HG03039 (cell line): ENCODE results near the gene BEST3.

Experiments used
- ATAC-seq: cut with Tn5 transposase; IDR thresholded peaks from one replicate; pipeline ENCODE4 v1.9.1; 2021; ENCODE audit warnings: mild to moderate bottlenecking, moderate library complexity; ENCODE audit not compliant: unreplicated experiment

BEST3 gene

DNA sequence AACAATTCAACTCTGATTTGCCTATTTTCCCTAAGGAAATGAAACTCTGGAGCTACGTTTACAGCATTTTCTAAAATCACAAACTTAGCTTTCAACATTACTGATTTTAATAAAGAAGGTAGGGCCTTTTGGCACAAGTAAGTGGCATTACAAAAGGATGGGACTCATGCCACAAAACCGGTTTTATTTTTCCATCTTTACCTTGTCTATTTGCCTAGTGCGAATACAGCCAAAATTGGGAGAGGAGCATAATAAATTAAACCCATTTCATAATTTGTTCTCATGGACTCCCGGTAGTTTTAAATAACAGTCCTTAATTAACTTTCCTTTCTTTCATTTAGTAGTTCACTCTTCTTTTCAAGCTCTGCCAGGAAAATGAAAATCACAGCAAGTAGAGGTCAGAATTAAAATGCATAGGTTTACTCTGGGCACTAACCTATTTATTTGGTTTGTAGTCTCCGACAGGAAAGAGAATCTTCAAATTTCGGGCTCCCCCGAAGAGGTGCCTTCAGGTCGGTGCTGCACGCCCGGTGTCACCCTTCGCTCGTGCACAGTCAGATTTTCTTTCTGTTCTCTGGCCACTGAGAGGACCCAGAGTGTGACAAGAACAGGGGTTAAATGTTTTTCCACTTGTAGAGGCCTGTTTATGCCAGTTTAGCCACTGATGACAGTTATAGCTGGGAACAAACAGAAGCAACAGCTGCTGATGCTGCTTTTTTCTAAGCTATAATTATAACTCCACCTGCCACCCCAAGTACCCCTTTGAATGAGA is at the start of gene BEST3:
TSS of gene BEST3 (minus strand) at position 535 of the 772 bp plus-strand sequence. CDS start 1,505 bp downstream, outside the sequence.
- ATAC-seq, result no peak

DNA sequence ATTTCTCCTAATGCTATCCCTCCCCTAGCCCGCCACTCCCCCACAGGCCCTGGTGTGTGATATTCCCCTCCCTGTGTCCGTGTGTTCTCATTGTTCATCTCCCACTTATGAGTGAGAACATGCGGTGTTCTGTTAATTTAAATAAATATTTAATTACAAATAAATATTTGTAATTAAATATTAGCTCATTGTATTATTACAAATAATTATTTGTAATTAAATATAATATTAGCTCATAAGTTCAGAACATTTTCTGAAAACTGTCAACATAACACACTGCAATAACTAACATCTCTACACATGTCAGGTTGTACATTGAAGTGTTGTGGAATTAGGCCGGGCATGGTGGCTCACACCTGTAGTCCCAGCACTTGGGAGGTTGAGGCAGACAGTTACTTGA is 45.0 kb upstream of the BEST3 start:
- no peak for ATAC-seq

DNA sequence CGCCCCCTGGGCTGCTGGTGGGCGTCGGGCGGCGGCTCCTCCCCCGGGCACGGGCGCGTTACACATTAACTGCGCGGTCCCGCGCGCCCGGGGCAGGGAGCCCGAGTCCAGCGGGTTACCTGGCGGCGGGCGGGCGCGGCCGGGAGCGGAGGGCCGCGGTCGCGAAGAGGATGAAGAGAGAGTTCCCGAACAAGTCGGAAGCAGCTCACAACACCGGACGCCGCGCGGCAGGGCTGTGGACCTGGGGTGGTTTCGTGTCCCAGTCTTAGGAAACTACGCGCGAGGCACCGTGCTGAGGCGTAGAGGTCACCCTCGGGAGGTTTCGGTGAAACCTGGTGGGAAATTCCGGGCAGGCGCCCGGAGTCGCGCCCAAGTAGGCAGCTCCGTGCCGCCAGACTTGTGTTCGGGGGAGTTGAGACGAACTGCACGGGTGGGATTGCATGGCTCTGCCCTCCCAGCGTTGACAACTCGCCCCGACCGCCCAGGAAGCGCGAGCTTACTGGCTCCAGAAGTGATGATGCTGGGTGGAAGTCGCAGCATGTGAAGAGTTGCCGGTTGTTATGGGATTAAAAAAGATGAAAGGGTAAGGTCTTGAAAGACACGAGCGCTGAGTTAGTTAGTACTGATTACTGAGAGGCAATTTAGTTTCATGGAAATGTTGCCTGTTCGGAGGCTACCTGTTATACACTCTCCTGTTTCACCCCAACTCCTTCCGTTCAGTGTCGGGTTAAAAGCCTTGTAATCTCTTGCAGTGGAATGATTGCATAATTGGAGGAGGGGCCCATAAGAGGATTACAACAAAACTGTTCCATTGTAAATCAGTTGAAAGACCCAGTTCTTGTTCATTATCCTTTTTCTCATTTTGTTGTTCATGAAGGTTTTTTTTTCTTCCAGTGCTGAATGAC is 40.4 kb upstream of the BEST3 start:
- ATAC-seq, result peak; percentile 32

DNA sequence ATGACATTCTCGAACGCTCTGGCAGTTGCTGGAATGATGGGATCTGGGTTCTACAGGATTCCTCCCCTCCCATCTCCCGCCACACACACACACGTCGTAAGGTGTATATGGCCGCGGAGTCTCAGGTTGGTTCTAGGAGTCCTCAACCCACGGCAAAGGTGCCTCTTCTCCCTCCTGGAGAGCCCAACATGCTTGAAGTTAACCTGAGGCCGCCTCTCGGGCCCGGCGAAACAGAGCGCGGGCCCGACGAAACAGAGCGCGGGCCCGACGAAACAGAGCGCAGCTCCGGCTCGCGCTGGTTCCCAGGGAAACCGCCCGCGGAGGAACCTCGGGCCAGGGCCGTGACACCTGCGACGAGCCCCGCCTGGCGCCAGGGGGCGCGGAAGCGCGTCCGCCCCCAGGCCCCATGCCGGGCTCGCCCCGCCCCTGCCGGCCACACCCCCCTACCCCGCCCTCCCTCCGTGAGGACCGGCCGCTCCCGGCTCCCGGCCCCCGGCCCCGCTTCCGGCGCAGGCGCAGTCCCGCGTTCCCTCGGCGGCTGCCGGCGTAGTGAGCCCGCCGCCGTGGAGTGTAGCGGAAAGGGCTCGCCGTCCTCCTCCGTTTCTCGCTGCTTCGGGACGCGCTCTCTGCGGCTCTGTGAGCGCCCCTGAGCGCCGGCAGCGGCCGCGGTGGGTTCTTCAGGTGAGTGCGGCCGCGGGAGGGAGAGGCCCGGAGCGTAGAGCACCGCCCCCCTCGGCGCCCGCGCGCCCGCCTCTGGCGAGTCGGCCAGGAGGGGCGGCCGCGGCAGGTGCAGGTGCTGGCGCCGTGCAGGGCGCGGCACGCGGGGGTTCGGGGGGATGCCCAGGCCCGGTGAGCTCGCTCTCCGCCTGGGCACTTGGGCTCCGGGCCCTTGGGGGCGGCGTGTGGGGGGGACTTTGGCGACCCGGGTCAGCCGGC is 39.5 kb upstream of the BEST3 start, which contains the start of gene RAB3IP:
TSS of gene RAB3IP (plus strand) at position 510 of the 936 bp plus-strand sequence. CDS start 16,549 bp downstream, outside the sequence.
- ATAC-seq, result peak; percentile 89

DNA sequence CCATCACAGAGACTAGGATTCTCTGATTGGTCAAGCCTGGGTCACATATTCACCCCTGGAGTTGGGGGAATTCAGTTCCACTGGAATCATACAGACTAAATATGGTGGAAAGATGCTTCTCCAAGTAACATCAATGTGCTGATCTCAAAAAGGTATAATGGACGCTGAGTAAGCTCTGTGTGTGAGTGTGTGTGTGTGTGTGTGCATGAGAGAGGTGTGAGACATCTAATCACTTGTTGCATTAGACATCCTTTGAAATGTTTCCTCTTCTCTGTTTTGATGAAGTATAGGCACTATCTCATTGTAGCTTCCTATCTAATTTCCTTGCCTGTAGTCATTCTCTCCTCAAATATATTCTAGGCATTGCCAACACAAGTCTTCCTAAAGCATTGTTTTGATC is 34.5 kb upstream of the BEST3 start:
- ATAC-seq, result no peak

DNA sequence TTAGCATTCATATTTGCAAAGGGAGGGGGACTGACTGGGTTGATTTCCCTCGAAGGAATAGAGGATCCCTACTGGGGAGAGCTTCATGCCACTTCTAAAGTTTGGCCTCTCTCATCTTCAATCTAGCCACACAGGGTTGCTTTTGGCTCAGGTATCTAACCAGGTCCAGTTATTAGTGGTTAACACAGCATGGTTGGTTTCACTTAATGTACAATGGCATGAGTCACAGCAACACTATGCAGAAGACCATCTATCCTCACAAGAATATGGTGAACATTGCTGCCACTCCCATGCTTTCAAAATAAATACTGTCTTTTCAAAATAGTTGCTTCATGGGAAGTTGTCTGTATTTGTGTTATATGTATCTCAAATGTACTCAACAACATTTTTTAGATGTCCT is 33.0 kb upstream of the BEST3 start:
- ATAC-seq, result no peak

DNA sequence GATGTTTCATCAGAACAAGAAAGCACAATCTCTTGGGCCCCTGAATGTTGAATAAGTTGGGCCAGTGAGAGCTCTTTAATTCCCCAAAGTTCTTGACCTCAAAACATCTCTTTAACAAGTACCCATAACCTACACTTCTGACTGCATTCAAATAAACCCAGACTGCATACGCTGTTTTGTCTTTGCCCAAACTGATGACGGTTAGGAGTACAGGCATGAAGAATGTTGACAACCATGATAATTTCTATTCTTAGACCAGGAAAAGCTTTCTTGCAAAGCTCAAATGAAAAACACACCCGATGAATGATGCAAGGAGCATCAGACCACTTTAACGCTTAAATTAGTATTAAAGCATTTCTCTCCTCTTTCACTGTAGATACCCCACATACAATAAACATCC is 27.8 kb upstream of the BEST3 start:
- ATAC-seq, result no peak

DNA sequence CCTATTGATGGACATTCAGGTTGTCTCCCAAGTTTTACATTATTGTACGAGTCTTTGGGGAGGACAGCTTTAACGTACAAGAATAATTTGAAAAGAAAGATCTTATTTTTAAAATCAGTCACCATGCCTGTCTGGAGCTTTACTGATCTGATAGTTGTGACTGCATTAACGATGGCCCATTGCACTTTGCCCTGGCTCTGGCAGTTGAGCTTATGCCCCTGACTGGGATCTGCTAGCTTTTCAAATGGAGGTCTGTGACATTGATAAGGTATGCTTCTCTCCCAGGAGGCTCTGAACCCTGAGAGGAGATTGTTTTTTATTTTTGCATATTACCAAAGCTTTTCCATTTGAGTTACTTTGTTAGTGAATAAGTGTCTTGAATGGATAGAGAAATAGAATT is 21.6 kb upstream of the BEST3 start:
- no peak for ATAC-seq

DNA sequence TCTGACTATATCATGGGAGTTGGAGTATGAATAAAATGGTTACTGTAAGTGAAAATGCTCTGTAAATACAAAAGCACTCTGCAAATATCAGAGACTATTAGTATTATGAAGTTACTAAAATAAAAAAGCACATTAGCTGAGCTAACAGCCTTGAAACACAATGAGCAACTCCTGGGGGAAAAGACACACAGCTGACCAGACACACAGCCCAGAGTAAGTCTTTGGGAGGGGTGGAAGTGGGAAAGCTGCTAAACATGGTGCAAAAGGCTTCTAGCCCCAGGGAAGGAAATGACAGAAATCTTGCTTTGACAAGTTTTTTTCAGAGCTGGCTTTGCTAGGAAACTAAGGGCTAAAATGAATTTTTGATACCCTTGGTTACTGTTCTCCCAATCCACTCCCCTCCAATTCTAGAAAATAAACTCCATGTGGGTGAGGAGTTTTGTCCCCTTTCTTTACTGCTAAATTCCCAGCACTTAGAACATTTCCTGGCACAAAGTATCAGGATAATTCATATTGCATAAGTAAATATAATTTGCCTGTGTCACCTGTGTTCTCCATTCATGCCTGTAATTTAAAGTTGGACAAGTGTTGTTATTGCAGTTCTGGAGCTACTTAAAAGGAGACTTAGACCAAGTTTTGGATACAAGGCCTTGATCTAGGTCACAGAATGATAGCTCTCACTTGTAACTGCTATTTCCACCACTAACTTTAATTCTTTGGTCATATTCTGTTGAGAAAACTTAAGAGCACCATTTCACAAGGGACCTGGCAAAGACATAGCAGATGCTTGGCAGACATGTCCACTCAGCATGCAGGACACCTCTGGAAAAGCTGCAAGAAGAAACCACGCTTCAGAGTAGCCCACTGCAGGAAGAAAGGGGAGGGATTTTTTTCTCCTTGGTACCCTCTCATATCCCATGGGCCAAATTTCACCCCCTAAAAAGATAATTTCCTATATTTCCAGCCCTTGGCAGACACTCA is 20.5 kb upstream of the BEST3 start:
- no peak for ATAC-seq

DNA sequence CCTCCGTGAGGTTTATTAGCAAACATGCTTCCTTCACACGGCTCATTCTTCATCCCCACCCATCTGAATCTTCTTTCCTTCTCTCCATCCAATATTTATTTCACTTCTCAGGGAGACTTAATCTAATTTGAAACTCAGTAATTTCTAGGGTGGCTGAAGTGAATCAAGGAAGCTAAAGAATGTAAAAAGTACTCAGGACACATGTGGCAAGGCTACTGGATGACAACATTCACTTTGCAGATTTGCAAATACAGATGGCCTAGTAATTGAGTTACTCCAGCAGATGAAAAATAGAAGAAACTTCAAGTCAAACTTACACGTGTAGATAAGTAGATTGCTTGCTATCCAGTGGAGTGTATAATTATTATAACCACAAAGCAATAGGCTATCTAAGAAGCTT is 15.4 kb upstream of the BEST3 start:
- no peak for ATAC-seq

DNA sequence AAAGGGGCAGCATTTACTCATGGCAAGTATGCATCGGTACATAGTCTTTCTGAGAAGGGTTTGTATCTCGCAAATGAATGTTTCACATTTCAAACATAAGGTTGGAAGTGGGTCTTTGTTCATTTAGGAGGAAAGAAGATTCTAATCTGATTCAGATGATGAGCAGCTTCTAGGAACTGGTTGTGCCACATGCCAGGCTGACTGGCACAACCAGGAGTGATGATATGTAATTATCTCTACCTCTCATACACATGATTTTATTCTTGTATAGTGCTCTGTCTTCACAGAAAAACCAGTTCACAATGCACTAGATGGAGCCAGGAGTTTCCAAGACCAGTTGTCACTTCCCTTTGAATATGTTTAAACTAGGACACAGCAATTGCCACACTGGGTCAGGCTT is 13.7 kb upstream of the BEST3 start:
- ATAC-seq, result no peak

DNA sequence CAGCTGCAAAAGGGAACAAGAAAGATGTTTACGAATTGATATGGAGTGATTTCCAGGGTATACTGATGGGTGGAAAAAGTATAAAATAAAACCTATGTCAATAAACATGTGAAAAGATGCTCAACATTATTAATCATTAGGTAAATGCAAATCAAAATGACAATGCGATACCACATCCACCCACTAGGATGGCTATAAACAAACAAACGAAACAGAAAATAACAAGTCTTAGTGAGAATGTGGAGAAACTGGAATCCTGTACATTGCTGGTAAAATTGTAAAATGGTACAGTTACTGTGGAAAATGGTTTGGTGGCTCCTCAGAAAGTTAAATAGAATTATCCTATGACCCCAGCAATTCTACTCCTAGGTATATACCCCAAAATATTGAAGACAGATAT is 9.5 kb upstream of the BEST3 start:
- ATAC-seq, result no peak

DNA sequence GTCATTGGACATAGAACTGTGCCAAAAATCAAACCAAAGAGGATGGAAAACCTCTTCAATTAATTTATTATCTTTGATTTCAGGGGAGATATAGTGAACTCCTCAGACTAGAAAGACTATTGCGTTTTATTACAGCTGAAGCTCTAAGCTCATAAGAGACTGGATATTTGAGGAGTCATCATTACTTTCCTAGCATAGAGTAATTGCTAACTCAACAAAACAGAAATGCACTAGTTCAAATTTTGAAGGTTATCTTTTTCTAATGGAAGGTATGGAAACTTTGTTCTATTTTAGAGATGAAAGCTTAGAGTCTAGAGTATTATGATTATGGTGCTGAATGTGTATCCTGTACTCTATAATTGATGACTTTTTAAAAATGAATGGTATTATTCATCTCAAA is 5.3 kb upstream of the BEST3 start:
- no peak for ATAC-seq

DNA sequence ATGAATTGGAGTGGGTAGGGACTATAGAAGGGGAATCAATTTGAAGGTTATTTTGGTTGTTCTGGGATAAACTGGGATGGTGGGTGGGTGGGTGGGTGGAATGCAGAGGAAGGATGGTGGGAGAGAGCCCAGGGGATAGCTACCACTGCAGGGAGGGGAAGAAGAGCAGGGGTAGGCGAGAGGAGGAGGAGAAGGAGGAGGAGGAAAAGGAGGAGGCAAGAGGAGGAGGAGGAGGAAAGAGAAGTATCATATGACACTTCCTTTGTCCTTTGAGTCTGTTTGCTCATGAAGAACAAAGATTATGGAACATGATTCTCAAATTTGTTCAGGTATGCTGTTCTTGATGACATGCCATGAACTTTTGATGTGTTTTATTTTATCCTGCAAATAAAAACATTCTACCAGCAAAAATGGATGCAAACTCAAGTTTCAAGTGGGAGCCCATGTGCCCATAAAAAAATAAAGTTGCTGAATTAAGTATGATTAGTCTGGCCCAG is 4.1 kb upstream of the BEST3 start:
- no peak for ATAC-seq

DNA sequence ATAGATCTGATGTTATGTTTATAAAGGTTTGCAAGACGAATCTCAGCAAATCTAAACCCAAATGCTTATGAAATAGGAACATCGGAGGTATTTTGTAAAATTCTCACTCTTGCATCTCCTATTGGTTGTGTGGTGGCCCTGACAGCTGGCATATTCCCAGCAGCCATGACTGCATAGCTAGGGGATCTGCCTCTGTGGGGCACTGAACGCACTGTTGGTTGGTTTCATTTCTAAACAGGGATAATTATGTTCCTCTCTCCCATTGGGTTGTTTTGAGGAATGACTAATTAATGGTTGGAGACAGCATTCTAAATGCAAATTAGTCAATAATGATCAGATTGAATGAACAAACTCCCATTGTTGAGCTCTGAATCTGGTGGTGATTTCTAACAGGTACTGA is 2.7 kb upstream of the BEST3 start:
- ATAC-seq, result no peak

DNA sequence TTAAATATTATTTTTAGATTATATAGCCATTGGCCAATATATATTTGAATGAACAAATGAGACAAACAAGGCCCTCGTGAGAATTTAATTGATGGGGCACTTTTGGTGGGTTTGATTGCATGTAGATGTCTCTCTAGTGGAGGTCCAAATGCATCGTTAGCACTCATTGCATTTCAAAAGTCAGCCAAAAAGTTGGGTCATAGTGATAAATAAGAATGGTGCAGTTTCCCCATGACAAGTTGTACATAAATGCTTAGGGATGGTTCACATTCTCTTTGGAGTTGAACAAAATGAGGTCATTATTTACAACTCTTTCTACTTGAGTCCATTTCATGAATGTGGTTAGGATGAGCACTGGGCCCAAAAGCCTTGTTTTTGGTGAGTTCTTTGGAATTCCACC is 1.0 kb downstream of the BEST3 start:
- ATAC-seq, result no peak

DNA sequence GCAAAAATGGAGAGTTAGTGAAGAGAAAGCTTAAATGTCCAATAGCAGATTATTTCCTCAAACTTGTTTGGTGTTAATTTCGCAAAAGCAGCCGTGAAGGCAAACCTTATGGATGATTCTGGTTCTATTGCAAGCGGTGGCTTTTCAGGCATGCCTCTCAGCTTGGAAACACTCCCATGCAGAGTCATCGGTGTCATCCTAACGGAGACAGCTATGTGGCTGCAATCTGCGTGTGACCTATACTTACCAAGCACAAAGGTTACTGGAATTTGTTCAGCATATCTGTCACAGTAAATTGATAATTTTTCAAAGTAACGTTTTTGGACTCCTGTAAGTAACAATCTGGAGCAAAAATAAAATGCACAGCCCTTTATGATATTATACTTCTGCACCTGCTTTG is 5.0 kb downstream of the BEST3 start:
- ATAC-seq, result no peak

DNA sequence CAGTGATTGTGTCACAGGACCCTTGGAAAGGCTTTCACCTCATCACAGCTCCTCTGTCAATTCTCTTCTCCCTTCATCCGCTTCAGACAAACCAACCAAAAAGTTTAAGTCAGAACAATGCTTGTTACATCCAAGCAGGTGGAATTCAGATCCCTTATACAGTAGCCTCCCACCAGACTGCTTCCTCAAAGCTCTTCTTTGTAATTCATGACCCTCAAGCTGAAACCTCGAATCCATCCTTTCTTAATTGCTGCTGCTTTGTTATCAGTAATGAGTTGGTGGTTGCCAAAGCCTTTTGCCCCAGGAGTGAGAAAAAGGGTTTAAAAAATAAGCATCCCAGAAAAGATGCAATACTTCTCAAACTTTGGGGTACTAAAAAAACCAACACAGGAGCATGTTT is 9.5 kb downstream of the BEST3 start:
- ATAC-seq, result no peak
